Stimulated activated naive CD8-positive, alpha-beta T cell treated with anti-CD3 and anti-CD28 coated beads, Interleukin-15, amount 100 ng/mL, for 72 hours (primary cell): ENCODE results near the gene NOM1.

Experiments used
- ATAC-seq: fragments of 150-1000 bp; cut with Tn5 transposase; 2 replicates; pipeline ENCODE4 v1.10.0; 2021; ENCODE audit warnings: mild to moderate bottlenecking, moderate library complexity
- DNase-seq, 2 donors: peaks; one replicate each; pipeline ENCODE4 v3.0.0; 2021 to 2022
- H3K27ac Mint-ChIP-seq, 2 donors: one replicate each; pipeline ENCODE4 v1.8.0; 2022; ENCODE audit warnings: mild to moderate bottlenecking in 2 of 2, mixed read lengths in 2 of 2, moderate library complexity in 2 of 2
- H3K27me3 Mint-ChIP-seq: one replicate; pipeline ENCODE4 v1.8.0; 2022; ENCODE audit warnings: mixed read lengths
- H3K4me1 Mint-ChIP-seq: one replicate; pipeline ENCODE4 v1.8.0; 2022; ENCODE audit warnings: mild to moderate bottlenecking, mixed read lengths
- H3K4me3 Mint-ChIP-seq, 2 donors: one replicate each; pipeline ENCODE4 v1.8.0; 2022; ENCODE audit warnings: mild to moderate bottlenecking in 2 of 2, mixed read lengths in 2 of 2, moderate library complexity in 1 of 2
- H3K9me3 Mint-ChIP-seq, 2 donors: one replicate each; pipeline ENCODE4 v1.8.0; 2022; ENCODE audit warnings: mixed read lengths in 2 of 2

NOM1 gene

DNA sequence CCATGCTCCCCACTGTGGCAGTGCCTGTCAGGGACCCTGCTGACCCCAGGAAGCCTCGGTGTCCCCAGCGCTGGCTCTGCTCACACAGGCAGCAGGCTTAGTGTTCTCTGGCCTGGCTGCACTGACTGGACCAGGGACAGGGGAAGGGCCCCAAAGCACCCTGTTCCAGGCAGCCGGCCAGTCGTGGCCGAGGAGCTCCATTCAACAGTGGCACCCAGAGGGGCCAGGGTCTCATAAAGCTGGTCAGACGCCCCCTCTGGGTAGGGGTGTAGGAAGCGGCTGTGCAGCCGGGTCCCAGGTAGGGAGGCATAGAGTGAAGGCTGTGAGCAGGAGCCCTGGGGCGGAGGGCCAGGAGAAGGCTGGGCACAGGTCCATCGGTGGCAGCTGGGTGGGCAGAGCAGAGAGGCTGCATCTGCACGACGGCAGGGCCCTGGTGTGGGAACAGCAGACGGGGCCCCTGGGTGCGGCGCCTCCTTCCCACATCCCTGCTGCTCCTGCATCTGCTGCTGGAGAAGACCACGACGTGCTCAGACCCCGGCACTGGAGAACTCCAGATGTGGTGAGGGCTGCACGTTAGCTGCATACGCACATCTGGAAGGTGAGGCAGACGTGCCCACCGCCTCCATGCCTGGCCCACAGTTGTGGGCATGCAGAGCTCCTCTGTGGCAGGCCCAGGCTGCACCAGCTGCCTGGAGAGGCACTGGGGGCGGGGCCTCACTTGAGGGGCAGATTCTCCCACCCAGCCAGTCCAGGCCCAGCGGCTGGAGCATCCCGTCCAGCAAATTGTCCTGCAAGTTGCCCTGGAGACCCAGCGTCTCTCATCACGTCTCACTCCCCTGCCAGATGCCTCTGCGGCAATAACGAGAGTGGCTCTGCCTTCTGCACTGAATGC, 35.8 kb downstream of the NOM1 start:
- no peaks in the 10 kb centered on the region for H3K4me1 Mint-ChIP-seq
- DNase-seq (no peak), ATAC-seq (peak; percentile 53)
- H3K27ac Mint-ChIP-seq: peak overlapping the region in 1 of 2 donors; percentile 10
- H3K4me3 Mint-ChIP-seq: no peak overlapping the region
- H3K27me3 Mint-ChIP-seq: peaks cover 2% of the 10 kb centered on the region
- no peaks in the 10 kb centered on the region for H3K9me3 Mint-ChIP-seq

DNA sequence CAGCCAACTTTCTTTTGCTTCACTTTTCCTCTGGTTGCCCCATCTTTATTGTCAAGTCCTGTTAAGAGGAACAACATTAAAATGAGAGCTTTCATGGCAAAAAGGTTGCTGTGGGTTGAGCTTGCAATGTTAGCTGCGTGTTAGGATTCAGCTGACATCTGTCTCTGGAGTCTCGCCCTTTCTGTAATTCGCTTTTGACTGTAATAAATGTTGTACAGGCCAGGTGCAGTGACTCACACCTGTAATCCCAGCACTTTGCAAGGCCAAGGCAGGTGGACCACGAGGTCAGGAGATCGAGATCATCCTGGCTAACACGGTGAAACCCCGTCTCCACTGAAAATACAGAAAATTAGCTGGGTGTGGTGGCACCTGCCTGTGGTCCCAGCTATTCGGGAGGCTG, 36.9 kb downstream of the NOM1 start:
- Mint-ChIP-seq H3K27ac (no peak overlapping the region), H3K4me3 (no peak overlapping the region), H3K27me3 (peaks cover 9% of the 10 kb centered on the region), H3K4me1 (no peaks in the 10 kb centered on the region), H3K9me3 (no peaks in the 10 kb centered on the region)
- DNase-seq (no peak), ATAC-seq (no peak)

DNA sequence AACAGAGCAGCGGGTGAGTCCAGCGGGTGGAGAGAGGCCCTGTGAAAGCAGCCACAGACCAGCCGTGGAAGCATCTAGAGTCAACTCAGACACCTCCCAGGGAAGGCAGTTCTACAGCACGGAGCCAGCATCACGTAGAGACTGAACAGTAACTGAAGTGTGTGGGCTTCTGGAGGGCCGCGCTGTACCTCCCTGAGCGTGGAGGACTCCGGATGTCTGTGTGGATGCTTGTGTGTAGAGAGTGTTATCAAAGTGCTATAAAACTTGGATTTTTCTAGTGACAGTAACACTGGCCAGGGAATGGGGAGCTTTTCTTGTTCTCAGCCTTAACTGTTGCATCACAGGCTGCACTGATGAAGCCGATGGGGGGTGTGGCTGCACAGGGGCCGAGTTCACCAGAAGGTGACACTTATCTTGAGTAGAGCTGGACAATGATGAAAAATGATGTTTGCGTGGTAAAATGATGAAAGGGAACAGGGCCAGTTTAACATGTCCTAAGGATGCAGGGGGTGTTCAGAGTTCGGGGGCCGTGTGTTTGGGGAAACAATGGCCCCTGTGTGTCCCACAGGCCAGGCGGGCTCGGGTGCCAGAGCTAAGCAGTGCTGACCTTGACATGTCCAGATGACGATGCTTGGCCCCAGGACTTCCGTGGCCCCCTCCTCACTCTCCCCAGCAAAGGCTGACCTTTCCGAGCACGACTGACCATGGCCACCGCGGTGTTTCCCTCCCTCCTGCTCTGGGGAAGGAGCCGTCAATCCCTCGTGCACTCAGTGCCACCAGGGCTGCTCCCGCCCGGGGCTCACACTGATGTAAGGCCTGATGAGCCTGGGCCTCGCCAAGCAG, 39.1 kb downstream of the NOM1 start:
- H3K27ac Mint-ChIP-seq: no peak overlapping the region
- H3K4me3 Mint-ChIP-seq: no peak overlapping the region
- H3K27me3 Mint-ChIP-seq: peaks cover 26% of the 10 kb centered on the region
- no peaks in the 10 kb centered on the region for H3K4me1 Mint-ChIP-seq
- DNase-seq (no peak), ATAC-seq (no peak)
- no peaks in the 10 kb centered on the region for H3K9me3 Mint-ChIP-seq

DNA sequence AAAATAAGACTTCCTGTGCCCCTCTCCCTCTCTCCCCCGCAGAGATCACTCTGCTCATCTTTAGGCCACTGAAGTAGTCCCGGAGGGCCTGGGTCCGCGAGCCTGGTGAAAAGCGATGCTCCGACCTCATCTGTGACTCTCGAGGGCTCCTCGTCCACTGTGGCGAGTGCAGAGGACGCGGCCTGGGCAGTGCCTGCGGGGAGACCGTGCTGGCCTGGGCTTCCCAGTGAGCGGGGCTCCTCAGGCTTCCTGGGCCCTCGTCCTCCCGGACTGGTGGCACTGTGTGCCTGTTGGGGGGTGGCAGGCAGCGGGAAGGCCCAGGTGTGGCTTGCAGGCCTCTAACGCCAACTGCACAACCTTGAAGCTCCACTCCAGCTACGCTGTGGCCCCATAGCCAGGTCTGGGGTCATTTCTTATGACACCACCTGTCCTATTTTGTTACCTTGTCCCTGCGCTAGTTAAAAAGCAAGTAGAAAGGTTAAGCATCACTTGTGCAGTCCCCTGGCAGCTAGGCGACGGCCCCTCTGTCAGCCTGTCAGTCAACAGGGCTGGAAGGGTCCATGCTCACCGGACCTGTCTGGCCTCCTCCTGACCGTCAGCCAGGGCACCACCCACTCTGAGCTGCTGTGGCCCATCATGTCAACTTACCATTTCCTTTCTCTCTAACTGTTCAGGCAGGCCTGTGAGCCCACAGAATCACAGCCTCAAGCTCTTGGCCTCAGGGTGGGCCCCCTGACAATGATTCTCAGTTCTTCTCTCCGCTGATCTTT, 40.4 kb downstream of the NOM1 start:
- Mint-ChIP-seq H3K4me1 (no peaks in the 10 kb centered on the region), H3K4me3 (no peak overlapping the region), H3K27ac (no peak overlapping the region), H3K9me3 (no peaks in the 10 kb centered on the region), H3K27me3 (peaks cover 40% of the 10 kb centered on the region)
- no peak for DNase-seq
- ATAC-seq: no peak

GRCh38 chr7:156993021-156993924, 43.8 kb downstream of the NOM1 start:
- peaks cover 73% of the 10 kb centered on the region for H3K27me3 Mint-ChIP-seq

DNA sequence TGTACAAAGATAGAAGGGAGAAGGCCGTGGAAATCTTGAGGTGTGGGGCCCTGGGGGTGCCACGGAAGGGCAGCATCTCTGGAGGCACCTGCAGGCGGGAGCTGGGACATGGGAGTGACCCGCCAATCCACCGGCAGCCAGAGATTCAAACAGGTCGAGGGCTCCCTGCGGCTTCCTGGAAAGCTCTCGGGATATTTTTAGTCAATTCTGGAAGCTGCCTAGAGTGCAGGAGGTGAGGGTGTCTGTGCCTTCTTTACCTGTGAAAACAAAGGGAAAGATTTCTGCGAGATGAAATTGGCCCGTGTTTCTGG, 44.4 kb downstream of the NOM1 start:
- Mint-ChIP-seq H3K9me3 (no peaks in the 10 kb centered on the region), H3K27ac (no peak overlapping the region), H3K4me3 (no peak overlapping the region), H3K27me3 (peaks cover 80% of the 10 kb centered on the region), H3K4me1 (peaks cover under 1% of the 10 kb centered on the region)
- DNase-seq: no peak
- no peak for ATAC-seq

More at GRCh38 chr7:156993021-156993924, 43.8 kb downstream of the NOM1 start:
- H3K4me3 Mint-ChIP-seq: no peak overlapping the region
- DNase-seq (no peak), ATAC-seq (no peak)
- no peaks in the 10 kb centered on the region for H3K9me3 Mint-ChIP-seq
- no peak overlapping the region for H3K27ac Mint-ChIP-seq
- no peaks in the 10 kb centered on the region for H3K4me1 Mint-ChIP-seq

DNA sequence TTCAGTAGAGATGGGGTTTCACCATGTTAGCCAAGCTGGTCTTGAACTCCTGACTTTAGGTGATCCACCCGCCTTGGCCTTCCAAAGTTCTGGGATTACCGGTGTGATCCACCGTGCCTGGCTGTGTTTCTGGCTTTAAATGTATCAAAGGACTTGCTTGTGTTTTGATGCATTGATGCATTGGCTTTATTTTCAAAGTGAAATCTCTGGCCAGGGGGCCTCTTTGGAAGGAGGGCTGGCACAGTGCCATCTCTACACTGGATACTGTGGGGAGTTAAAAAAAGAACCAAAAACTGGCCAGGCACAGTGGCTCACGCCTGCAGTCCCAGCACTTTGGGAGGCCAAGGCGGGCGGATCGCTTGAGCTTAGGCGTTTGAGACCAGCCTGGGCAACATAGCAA, 44.9 kb downstream of the NOM1 start:
- no peak for ATAC-seq
- no peaks in the 10 kb centered on the region for H3K9me3 Mint-ChIP-seq
- DNase-seq: no peak
- peaks cover 4% of the 10 kb centered on the region for H3K4me1 Mint-ChIP-seq
- H3K27ac Mint-ChIP-seq: no peak overlapping the region
- no peak overlapping the region for H3K4me3 Mint-ChIP-seq
- H3K27me3 Mint-ChIP-seq: peaks cover 85% of the 10 kb centered on the region

GRCh38 chr7:156998988-156999957, 49.8 kb downstream of the NOM1 start:
- DNase-seq (no peak), ATAC-seq (peak; percentile 54)
- peaks cover 41% of the 10 kb centered on the region for H3K4me1 Mint-ChIP-seq
- H3K4me3 Mint-ChIP-seq: peak overlapping the region; percentile 59 to 70
- peaks cover 99% of the 10 kb centered on the region for H3K27me3 Mint-ChIP-seq
- no peaks in the 10 kb centered on the region for H3K9me3 Mint-ChIP-seq
- H3K27ac Mint-ChIP-seq: no peak overlapping the region

DNA sequence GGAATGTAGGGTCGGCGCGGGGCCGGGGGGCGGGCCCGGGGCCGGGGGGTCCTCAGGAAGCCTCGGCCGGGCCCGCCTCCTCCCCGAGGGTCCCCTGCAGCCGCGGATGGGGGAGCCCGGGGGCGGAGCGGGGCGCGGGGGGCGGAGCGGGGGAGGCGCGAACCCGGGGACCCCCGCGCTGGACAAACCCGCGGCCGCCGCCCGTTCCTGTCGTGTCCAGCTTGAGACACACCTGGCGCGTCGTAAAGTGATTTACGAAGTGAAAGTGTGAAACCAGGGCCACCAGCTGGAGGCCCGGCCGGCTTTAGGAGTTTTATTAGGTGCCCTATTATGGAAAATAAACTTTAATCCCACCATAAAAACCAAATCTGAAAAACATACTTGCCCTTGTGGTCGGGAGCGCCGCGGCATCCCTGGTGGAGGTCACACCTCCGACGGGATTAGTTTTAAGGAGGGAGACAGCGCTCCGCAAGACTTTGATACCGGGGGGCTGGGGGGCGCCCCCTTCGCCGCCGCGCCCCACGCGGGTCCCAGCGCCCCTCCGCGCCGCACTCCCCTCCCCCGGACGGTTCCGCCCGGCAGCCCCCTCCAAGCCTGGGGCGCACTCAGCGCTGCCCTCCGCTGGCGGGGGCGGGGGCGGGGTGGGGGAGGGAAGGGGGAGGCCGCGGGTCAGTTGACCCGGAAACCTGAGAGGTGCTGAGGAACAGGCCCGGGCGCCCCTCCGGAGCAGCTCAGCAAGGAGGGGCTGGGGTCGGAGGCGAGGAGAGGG, 50.6 kb downstream of the NOM1 start:
- Mint-ChIP-seq H3K9me3 (no peaks in the 10 kb centered on the region), H3K27ac (peak overlapping the region; percentile 85 to 89), H3K27me3 (peaks cover 99% of the 10 kb centered on the region), H3K4me3 (peak overlapping the region; percentile 80 to 88), H3K4me1 (peaks cover 49% of the 10 kb centered on the region)
- DNase-seq (no peak), ATAC-seq (peak; percentile 43)

DNA sequence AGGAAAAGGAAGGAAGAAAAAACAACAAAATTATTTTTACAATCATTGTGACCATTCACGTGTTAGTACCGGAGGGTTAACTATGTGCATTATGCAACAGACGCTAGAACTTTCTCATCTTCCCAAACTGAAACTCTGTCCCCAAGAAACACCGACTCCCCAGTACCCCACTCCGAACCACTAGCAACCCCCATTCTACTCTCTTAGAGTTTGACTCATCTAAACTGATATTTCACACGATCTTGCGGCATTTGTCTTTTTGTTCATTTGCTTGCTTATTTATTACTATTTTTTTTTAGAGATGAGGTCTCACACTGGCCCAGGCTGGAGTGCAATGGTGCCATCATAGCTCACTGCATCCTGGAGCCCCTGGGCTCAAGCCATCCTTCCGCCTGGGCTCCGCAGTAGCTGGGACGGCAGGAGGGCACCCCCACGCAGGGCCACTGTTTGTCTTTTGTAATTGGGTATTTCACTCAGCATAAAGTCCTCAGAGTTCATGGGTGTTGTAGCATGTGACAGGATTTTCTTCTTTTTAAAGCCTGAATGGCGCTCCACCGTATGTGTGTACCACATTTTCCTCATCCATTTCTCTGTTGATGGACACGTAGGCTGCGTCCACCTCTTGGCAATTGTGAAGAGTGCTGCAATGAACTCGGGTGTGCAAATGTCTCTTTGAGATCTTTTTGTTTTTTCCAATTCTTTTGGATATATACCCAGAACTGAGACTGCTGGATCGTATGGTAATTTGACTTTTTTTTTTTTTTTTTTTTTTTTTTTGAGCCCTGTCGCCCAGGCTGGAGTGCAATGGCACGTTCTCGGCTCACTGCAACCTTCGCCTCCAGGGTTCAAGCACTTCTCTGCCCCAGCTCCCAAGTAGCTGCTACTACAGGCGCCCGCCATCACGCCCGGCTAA, 51.5 kb downstream of the NOM1 start:
- H3K9me3 Mint-ChIP-seq: no peaks in the 10 kb centered on the region
- H3K27me3 Mint-ChIP-seq: peaks cover 99% of the 10 kb centered on the region
- H3K27ac Mint-ChIP-seq: peak overlapping the region; percentile 57 to 75
- peak; percentile 40 for ATAC-seq
- H3K4me3 Mint-ChIP-seq: peak overlapping the region; percentile 69 to 77
- H3K4me1 Mint-ChIP-seq: peaks cover 51% of the 10 kb centered on the region
- no peak for DNase-seq

GRCh38 chr7:157001920-157002818, 52.7 kb downstream of the NOM1 start:
- Mint-ChIP-seq H3K27ac (peak overlapping the region in 1 of 2 donors; percentile 63), H3K4me1 (peaks cover 51% of the 10 kb centered on the region), H3K9me3 (no peaks in the 10 kb centered on the region), H3K27me3 (peaks cover 99% of the 10 kb centered on the region), H3K4me3 (peak overlapping the region in 1 of 2 donors; percentile 31)
- ATAC-seq: no peak
- DNase-seq: no peak
